GM12873 (cell line): Measurements from ENCODE around the gene MYOZ3.

ENCODE experiments used
- CTCF ChIP-seq: IDR thresholded peaks from 2 replicates; pipeline ENCODE4 v1.5.1; 2012; ENCODE audit warnings: low read depth, mild to moderate bottlenecking, moderate library complexity, low read length, control low read depth; ENCODE audit not compliant: insufficient read depth; ENCODE audit errors: missing control alignments

Gene MYOZ3

GRCh38 chr5:150645070-150645700 lies 15.9 kb upstream of the MYOZ3 start:
- no peak for TF ChIP-seq CTCF

- no peak for TF ChIP-seq CTCF
Measured at GRCh38 chr5:150647275-150648251, 13.5 kb upstream of the MYOZ3 start.

- TF ChIP-seq CTCF: no peak
Measured at GRCh38 chr5:150648294-150649107, 12.6 kb upstream of the MYOZ3 start.

GRCh38 chr5:150649108-150650020 lies 11.7 kb upstream of the MYOZ3 start:
- no peak for TF ChIP-seq CTCF

- no peak for TF ChIP-seq CTCF
Measured at GRCh38 chr5:150650021-150651006, 10.7 kb upstream of the MYOZ3 start.

- TF ChIP-seq CTCF: no peak
Measured at GRCh38 chr5:150651382-150651781, 9.7 kb upstream of the MYOZ3 start.
